ENCODE data around the gene FNDC4.
A peak's percentile ranks its signal among the peaks of the same experiment; 100 is the strongest.

- no peak for TF ChIP-seq CTCF (IDR thresholded peaks at IDR 0.05)
- peak in 2 of 3 donors; percentile 57 to 59 for TF ChIP-seq POLR2A (IDR thresholded peaks at IDR 0.05)
Observed at GRCh38 chr2:27446057-27446456, 48.9 kb downstream of the FNDC4 start.
